H9 (cell line): Measurements from ENCODE around the gene ZNF407. TPM values are rescaled to one million over a fixed set of nuclear protein-coding genes. Genes with fewer than 3 reads are reported as not detected.

ENCODE experiments used
- DNase-seq: peaks from one replicate; pipeline ENCODE4 v3.0.0-alpha.2; 2017
- H2AFZ ChIP-seq: one replicate; pipeline ENCODE4 v1.6.1; 2013; ENCODE audit warnings: mild to moderate bottlenecking, low read length, control low read depth, moderate library complexity
- H2AK5ac ChIP-seq: 2 replicates; pipeline ENCODE4 v1.6.1; 2013; ENCODE audit warnings: low read length, control low read depth, mixed read lengths; ENCODE audit not compliant: insufficient read length
- H2BK120ac ChIP-seq: one replicate; pipeline ENCODE4 v1.6.1; 2013; ENCODE audit warnings: low read depth, mild to moderate bottlenecking, low read length, control low read depth, inconsistent platforms; ENCODE audit not compliant: poor library complexity, severe bottlenecking
- H2BK12ac ChIP-seq: 2 replicates; pipeline ENCODE4 v1.6.1; 2013; ENCODE audit warnings: low read length, control low read depth, mixed read lengths, low read depth; ENCODE audit not compliant: insufficient read length
- H2BK15ac ChIP-seq: 2 replicates; pipeline ENCODE4 v1.6.1; 2013; ENCODE audit warnings: low read depth, low read length, control low read depth
- H2BK20ac ChIP-seq: one replicate; pipeline ENCODE4 v1.6.1; 2013; ENCODE audit warnings: low read depth, mild to moderate bottlenecking, low read length, control low read depth, inconsistent platforms; ENCODE audit not compliant: poor library complexity, severe bottlenecking
- H2BK5ac ChIP-seq: 2 replicates; pipeline ENCODE4 v1.6.1; 2013; ENCODE audit warnings: low read length, control low read depth, mixed read lengths; ENCODE audit not compliant: insufficient read length
- H3K14ac ChIP-seq: 2 replicates; pipeline ENCODE4 v1.6.1; 2013; ENCODE audit warnings: low read length, control low read depth; ENCODE audit not compliant: insufficient read depth
- H3K18ac ChIP-seq: 2 replicates; pipeline ENCODE4 v1.6.1; 2013; ENCODE audit warnings: low read depth, mild to moderate bottlenecking, mixed read lengths, low read length, control low read depth; ENCODE audit not compliant: insufficient read length
- H3K23ac ChIP-seq: 2 replicates; pipeline ENCODE4 v1.6.1; 2013; ENCODE audit warnings: low read length, control low read depth, mixed read lengths, low read depth; ENCODE audit not compliant: insufficient read length
- H3K23me2 ChIP-seq: 2 replicates; pipeline ENCODE4 v1.6.1; 2013; ENCODE audit warnings: low read depth, mild to moderate bottlenecking, mixed read lengths, low read length, control low read depth; ENCODE audit not compliant: insufficient read length, poor library complexity, severe bottlenecking
- H3K27ac ChIP-seq: 2 replicates; pipeline ENCODE4 v1.5.1; 2013; ENCODE audit warnings: low read length, control low read depth, mixed read lengths, low read depth; ENCODE audit not compliant: insufficient read length
- H3K27me3 ChIP-seq: 2 replicates; pipeline ENCODE4 v1.6.1; 2013; ENCODE audit warnings: low read length, control low read depth, inconsistent platforms; ENCODE audit not compliant: insufficient read depth
- H3K4ac ChIP-seq: 2 replicates; pipeline ENCODE4 v1.6.1; 2013; ENCODE audit warnings: low read depth, mild to moderate bottlenecking, control low read depth, inconsistent platforms, low read length, moderate library complexity
- H3K4me1 ChIP-seq: 2 replicates; pipeline ENCODE4 v1.6.1; 2013; ENCODE audit warnings: low read length, control low read depth, inconsistent platforms; ENCODE audit not compliant: insufficient read depth
- H3K4me2 ChIP-seq: 2 replicates; pipeline ENCODE4 v1.6.1; 2013; ENCODE audit warnings: low read length, control low read depth, mixed read lengths; ENCODE audit not compliant: insufficient read length, insufficient read depth
- H3K56ac ChIP-seq: 2 replicates; pipeline ENCODE4 v1.6.1; 2013; ENCODE audit warnings: low read depth, mild to moderate bottlenecking, mixed read lengths, low read length, control low read depth; ENCODE audit not compliant: insufficient read length
- H3K79me1 ChIP-seq: 2 replicates; pipeline ENCODE4 v1.6.1; 2013; ENCODE audit warnings: low read depth, mild to moderate bottlenecking, moderate library complexity, low read length, control low read depth, inconsistent platforms; ENCODE audit not compliant: insufficient read depth, poor library complexity, severe bottlenecking
- H3K79me2 ChIP-seq: 2 replicates; pipeline ENCODE4 v1.6.1; 2013; ENCODE audit warnings: low read length, control low read depth, inconsistent platforms; ENCODE audit not compliant: insufficient read depth
- H3K9ac ChIP-seq: 2 replicates; pipeline ENCODE4 v1.6.1; 2013; ENCODE audit warnings: low read length, control low read depth, mixed read lengths; ENCODE audit not compliant: insufficient read length; ENCODE audit errors: extremely low read depth
- H3K9me3 ChIP-seq: one replicate; pipeline ENCODE4 v1.6.1; 2013; ENCODE audit warnings: low read depth, low read length, inconsistent platforms; ENCODE audit not compliant: control insufficient read depth
- H3T11ph ChIP-seq: one replicate; pipeline ENCODE4 v1.6.1; 2013; ENCODE audit warnings: mild to moderate bottlenecking, low read length, control low read depth, inconsistent platforms
- H4K20me1 ChIP-seq: one replicate; pipeline ENCODE4 v1.6.1; 2013; ENCODE audit not compliant: control insufficient read depth, insufficient read length, insufficient read depth
- H4K5ac ChIP-seq: 2 replicates; pipeline ENCODE4 v1.6.1; 2013; ENCODE audit warnings: low read depth, mild to moderate bottlenecking, mixed read lengths, low read length, control low read depth; ENCODE audit not compliant: insufficient read length
- H4K8ac ChIP-seq: replicated peaks from 2 replicates; pipeline ENCODE4 v1.6.1; 2013; ENCODE audit warnings: low read length, control low read depth, mixed read lengths, low read depth; ENCODE audit not compliant: insufficient read length
- H4K91ac ChIP-seq: 2 replicates; pipeline ENCODE4 v1.6.1; 2013; ENCODE audit warnings: low read depth, mild to moderate bottlenecking, moderate library complexity, mixed read lengths, low read length, control low read depth; ENCODE audit not compliant: insufficient read length
- H3K27ac Mint-ChIP-seq, 3 experiments: 2 replicates in 2 of 3; 3 replicates in 1 of 3; pipeline ENCODE4 v1.8.0; 2020 to 2021; ENCODE audit warnings: mixed read lengths in 3 of 3, mild to moderate bottlenecking in 1 of 3, moderate library complexity in 1 of 3
- H3K27me3 Mint-ChIP-seq: 2 replicates; pipeline ENCODE4 v1.8.0; 2021; ENCODE audit warnings: low read depth, mild to moderate bottlenecking, moderate library complexity, mixed read lengths
- H3K36me3 Mint-ChIP-seq, 3 experiments: 2 replicates in 2 of 3; 3 replicates in 1 of 3; pipeline ENCODE4 v1.8.0; 2020 to 2021; ENCODE audit warnings: low read depth in 3 of 3, mixed read lengths in 3 of 3; ENCODE audit not compliant: insufficient read depth in 1 of 3
- H3K4me1 Mint-ChIP-seq, 2 experiments: 2 replicates each; pipeline ENCODE4 v1.8.0; 2020; ENCODE audit warnings: mixed read lengths in 2 of 2
- H3K4me3 Mint-ChIP-seq, 2 experiments: 2 replicates in 1 of 2; 3 replicates in 1 of 2; pipeline ENCODE4 v1.8.0; 2020 to 2021; ENCODE audit warnings: mild to moderate bottlenecking in 2 of 2, mixed read lengths in 2 of 2, moderate library complexity in 1 of 2
- H3K9me3 Mint-ChIP-seq, 2 experiments: 2 replicates in 1 of 2; 3 replicates in 1 of 2; pipeline ENCODE4 v1.8.0; 2020; ENCODE audit warnings: mild to moderate bottlenecking in 2 of 2, mixed read lengths in 2 of 2, moderate library complexity in 1 of 2
- WGBS: extraction: QIAGEN DNeasy Blood & Tissue Kit; methylation state at CpG from one replicate; pipeline ENCODE4 v1.1.7; 2013; ENCODE audit warnings: missing lambda C conversion rate, low lambda C conversion rate, mixed read lengths; ENCODE audit not compliant: insufficient read length; ENCODE audit errors: extremely low coverage; 5-methylcytosine and 5-hydroxymethylcytosine counted together
- total RNA-seq: library from RNA; stranded (reverse); gene quantifications from 2 replicates; pipeline ENCODE4 v1.2.1, GENCODE V29; 2021
- TF ChIP-seq, protein P1 (sequence below): fragments of 200-600 bp; sonication (generic); conservative IDR thresholded peaks from 3 replicates; pipeline ENCODE4 v1.8.0; 2021; ENCODE audit warnings: antibody characterized with exemption, mild to moderate bottlenecking

Gene ZNF407
- total RNA-seq, 1 experiment from 2014 or later: 8.7 TPM

GRCh38 chr18:74633652-74634352 is 36.1 kb downstream of the ZNF407 start:
- Mint-ChIP-seq H3K27me3 (no peaks in the 10 kb centered on the region), H3K4me3 (no peak overlapping the region), H3K36me3 (peaks cover 3 to 13% (median 11%) of the 10 kb centered on the region in 3 experiments; a peak in 4 of 7 replicates), H3K9me3 (no peaks in the 10 kb centered on the region), H3K4me1 (peaks cover 10 to 12% of the 10 kb centered on the region in 2 experiments), H3K27ac (no peak overlapping the region; a peak in 1 of 7 replicates)
- H3K4ac ChIP-seq: no peak overlapping the region
- no peak overlapping the region for H3K4me2 ChIP-seq
- H2BK5ac ChIP-seq: no peak overlapping the region
- H2AK5ac ChIP-seq: no peak overlapping the region
- no peak overlapping the region for H2BK120ac ChIP-seq
- H3K4me1 ChIP-seq: no peaks in the 10 kb centered on the region; the same call in 1 of the 2 replicates
- H3T11ph ChIP-seq: no peak overlapping the region
- H2BK20ac ChIP-seq: no peak overlapping the region
- no peaks in the 10 kb centered on the region for H3K27me3 ChIP-seq
- no peak overlapping the region for H2AFZ ChIP-seq
- H2BK15ac ChIP-seq: no peak overlapping the region
- H4K20me1 ChIP-seq: no peaks in the 10 kb centered on the region
- H3K79me1 ChIP-seq: no peaks in the 10 kb centered on the region
- no peak overlapping the region for H3K56ac ChIP-seq
- no peak overlapping the region for H3K27ac ChIP-seq
- no peak overlapping the region for H3K14ac ChIP-seq
- no peak for DNase-seq
- no peak overlapping the region for H4K5ac ChIP-seq
- H2BK12ac ChIP-seq: no peak overlapping the region
- no CpG with 5 or more reads among the region's 13 CpGs for WGBS
- TF ChIP-seq, protein P1, sequence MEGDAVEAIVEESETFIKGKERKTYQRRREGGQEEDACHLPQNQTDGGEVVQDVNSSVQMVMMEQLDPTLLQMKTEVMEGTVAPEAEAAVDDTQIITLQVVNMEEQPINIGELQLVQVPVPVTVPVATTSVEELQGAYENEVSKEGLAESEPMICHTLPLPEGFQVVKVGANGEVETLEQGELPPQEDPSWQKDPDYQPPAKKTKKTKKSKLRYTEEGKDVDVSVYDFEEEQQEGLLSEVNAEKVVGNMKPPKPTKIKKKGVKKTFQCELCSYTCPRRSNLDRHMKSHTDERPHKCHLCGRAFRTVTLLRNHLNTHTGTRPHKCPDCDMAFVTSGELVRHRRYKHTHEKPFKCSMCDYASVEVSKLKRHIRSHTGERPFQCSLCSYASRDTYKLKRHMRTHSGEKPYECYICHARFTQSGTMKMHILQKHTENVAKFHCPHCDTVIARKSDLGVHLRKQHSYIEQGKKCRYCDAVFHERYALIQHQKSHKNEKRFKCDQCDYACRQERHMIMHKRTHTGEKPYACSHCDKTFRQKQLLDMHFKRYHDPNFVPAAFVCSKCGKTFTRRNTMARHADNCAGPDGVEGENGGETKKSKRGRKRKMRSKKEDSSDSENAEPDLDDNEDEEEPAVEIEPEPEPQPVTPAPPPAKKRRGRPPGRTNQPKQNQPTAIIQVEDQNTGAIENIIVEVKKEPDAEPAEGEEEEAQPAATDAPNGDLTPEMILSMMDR: no peak
- H3K9me3 ChIP-seq: no peaks in the 10 kb centered on the region
- no peaks in the 10 kb centered on the region for H3K23me2 ChIP-seq
- no peak overlapping the region for H4K91ac ChIP-seq
- H3K23ac ChIP-seq: no peak overlapping the region
- H3K79me2 ChIP-seq: no peaks in the 10 kb centered on the region
- no peak overlapping the region for H3K9ac ChIP-seq
- H4K8ac ChIP-seq: no peak overlapping the region
- no peak overlapping the region for H3K18ac ChIP-seq
